Stomach (tissue), 4 donors: ENCODE data around the gene KCNK2.

Experiments
- EP300 ChIP-seq: sonication (generic); formaldehyde crosslinking; IDR thresholded peaks from one replicate; pipeline ENCODE4 v1.6.1; 2017; ENCODE audit warnings: antibody characterized with exemption
- POLR2A ChIP-seq, 4 donors: fragments of 450-650 bp; IDR thresholded peaks; one replicate each; pipeline ENCODE4 v1.6.1; 2016; ENCODE audit warnings: antibody characterized with exemption in 4 of 4, control low read depth in 2 of 4, mild to moderate bottlenecking in 1 of 4, moderate library complexity in 1 of 4
- TF ChIP-seq, protein P1 (sequence below), 7 experiments: fragments of 450-650 bp in 4 of 7; fragments of 200-600 bp in 3 of 7; sonication (generic) in 3 of 7; IDR thresholded peaks; one replicate each; pipeline ENCODE4 v1.5.1; 2016 to 2019; ENCODE audit warnings: antibody characterized with exemption in 7 of 7, control low read depth in 2 of 7, mild to moderate bottlenecking in 1 of 7

DNA sequence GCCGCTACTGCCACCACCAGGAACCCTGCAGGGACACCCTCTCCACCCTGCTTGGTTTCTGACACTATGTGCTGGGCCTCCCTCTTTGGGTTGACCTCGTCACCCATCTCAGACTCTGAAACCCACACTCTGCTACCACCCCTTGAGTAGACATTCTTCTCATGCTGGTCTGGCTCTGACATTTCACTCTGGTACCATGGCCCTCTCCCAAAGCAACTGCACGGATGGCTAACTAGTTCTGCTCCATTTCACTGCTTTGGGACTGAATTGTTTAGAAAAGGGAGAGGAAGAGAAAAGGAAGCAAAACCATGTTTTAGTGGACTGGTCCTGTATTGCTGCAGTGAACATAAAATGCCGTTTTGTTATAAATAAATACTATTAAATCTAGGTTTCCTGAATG, 137.8 kb downstream of the KCNK2 start:
- TF ChIP-seq POLR2A (IDR thresholded peaks at IDR 0.05) = no peak
- TF ChIP-seq, protein P1, sequence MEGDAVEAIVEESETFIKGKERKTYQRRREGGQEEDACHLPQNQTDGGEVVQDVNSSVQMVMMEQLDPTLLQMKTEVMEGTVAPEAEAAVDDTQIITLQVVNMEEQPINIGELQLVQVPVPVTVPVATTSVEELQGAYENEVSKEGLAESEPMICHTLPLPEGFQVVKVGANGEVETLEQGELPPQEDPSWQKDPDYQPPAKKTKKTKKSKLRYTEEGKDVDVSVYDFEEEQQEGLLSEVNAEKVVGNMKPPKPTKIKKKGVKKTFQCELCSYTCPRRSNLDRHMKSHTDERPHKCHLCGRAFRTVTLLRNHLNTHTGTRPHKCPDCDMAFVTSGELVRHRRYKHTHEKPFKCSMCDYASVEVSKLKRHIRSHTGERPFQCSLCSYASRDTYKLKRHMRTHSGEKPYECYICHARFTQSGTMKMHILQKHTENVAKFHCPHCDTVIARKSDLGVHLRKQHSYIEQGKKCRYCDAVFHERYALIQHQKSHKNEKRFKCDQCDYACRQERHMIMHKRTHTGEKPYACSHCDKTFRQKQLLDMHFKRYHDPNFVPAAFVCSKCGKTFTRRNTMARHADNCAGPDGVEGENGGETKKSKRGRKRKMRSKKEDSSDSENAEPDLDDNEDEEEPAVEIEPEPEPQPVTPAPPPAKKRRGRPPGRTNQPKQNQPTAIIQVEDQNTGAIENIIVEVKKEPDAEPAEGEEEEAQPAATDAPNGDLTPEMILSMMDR (IDR thresholded peaks at IDR 0.05) = no peak
- no peak for TF ChIP-seq EP300
